K562 (cell line): Measurements from ENCODE around the gene ZNF503. TPM values are rescaled to one million over a fixed set of nuclear protein-coding genes. Genes with fewer than 3 reads are reported as not detected.

Source experiments
- ATAC-seq: fragments of 200-7000 bp; cut with Tn5 transposase; 3 replicates; pipeline ENCODE4 v1.9.1; 2020; ENCODE audit warnings: moderate library complexity
- BruUV-seq: library from RNA; stranded (reverse); fragments of 400-500 nt; replicated peaks from 2 replicates; lab custom pipeline; 2021; lab: Mats Ljungman, UMichigan
- CTCF ChIA-PET: fragments of 300-600 bp; formaldehyde crosslinking; extraction: SDS; loops from one replicate; lab custom pipeline; 2021; ENCODE audit warnings: low intra/inter-chr PET ratio; lab: Yijun Ruan, JAX
- POLR2A ChIA-PET: fragments of 300-600, 350-650 bp; sonication (Branson Sonifier 250); formaldehyde crosslinking; extraction: SDS; loops from one replicate; lab custom pipeline; 2021; ENCODE audit warnings: antibody characterized with exemption, inconsistent platforms; lab: Yijun Ruan, JAX
- DNase-seq, 4 experiments: peaks; one replicate each; pipeline versions ENCODE4 v3.0.0 to v3.0.0-alpha.2; 2011 to 2018; ENCODE audit warnings: low spot score in 3 of 4, mixed read lengths in 3 of 4; ENCODE audit errors: extremely low read depth in 1 of 4
- FAIRE-seq: peaks from 2 replicates; lab custom pipeline; 2011; peaks lifted over from hg19 to GRCh38; lab: Jason Lieb, UNC
- H2AFZ ChIP-seq: 2 replicates; pipeline ENCODE4 v1.6.0; 2011; ENCODE audit warnings: low read depth, low read length, control low read depth, inconsistent platforms
- H3K27ac ChIP-seq: fragments of 200-600 bp; 3 replicates; pipeline ENCODE4 v1.8.0; 2011; ENCODE audit warnings: low read depth, mild to moderate bottlenecking, control low read depth, inconsistent platforms, low read length, moderate library complexity, mixed read lengths; ENCODE audit errors: extremely low read depth
- H3K27me3 ChIP-seq, 2 experiments: fragments of 300-600 bp in 1 of 2; 2 replicates in 1 of 2; 3 replicates in 1 of 2; pipeline versions ENCODE4 v1.6.0 to v1.8.0; 2011; ENCODE audit warnings: inconsistent platforms in 2 of 2, low read length in 2 of 2, mild to moderate bottlenecking in 1 of 2, mixed read lengths in 1 of 2, moderate library complexity in 1 of 2; ENCODE audit not compliant: control insufficient read depth in 2 of 2, insufficient read depth in 2 of 2
- H3K36me3 ChIP-seq: fragments of 300-600 bp; 3 replicates; pipeline ENCODE4 v1.8.0; 2011; ENCODE audit warnings: mild to moderate bottlenecking, low read length, inconsistent platforms; ENCODE audit not compliant: control insufficient read depth, insufficient read depth
- H3K4me1 ChIP-seq, 2 experiments: fragments of 200-600 bp in 1 of 2; replicated peaks in 1 of 2; 2 replicates in 1 of 2; 3 replicates in 1 of 2; pipeline versions ENCODE4 v1.5.1 to v1.8.0; 2011; ENCODE audit warnings: inconsistent platforms in 2 of 2, low read length in 2 of 2, mild to moderate bottlenecking in 1 of 2, mixed read lengths in 1 of 2, moderate library complexity in 1 of 2; ENCODE audit not compliant: control insufficient read depth in 2 of 2, insufficient read depth in 2 of 2
- H3K4me2 ChIP-seq: 2 replicates; pipeline ENCODE4 v1.6.1; 2011; ENCODE audit warnings: low read length, control low read depth, inconsistent platforms, mixed read lengths; ENCODE audit not compliant: insufficient read depth
- H3K4me3 ChIP-seq: fragments of 200-600 bp; sonication (generic), shearing (Covaris generic); 2 replicates; pipeline ENCODE4 v1.5.1; 2016; ENCODE audit warnings: control low read depth, inconsistent platforms
- H3K79me2 ChIP-seq: fragments of 200-600 bp; 3 replicates; pipeline ENCODE4 v1.8.0; 2011; ENCODE audit warnings: low read length, inconsistent platforms; ENCODE audit not compliant: control insufficient read depth, insufficient read depth
- H3K9ac ChIP-seq, 2 experiments: 2 replicates each; pipeline versions ENCODE4 v1.6.0 to v1.6.1; 2011; ENCODE audit warnings: low read depth in 2 of 2, low read length in 2 of 2, control low read depth in 1 of 2, inconsistent platforms in 1 of 2, mild to moderate bottlenecking in 1 of 2, mixed read lengths in 1 of 2; ENCODE audit not compliant: insufficient read depth in 1 of 2
- H3K9me1 ChIP-seq: one replicate; pipeline ENCODE4 v1.6.0; 2011; ENCODE audit warnings: inconsistent platforms, mild to moderate bottlenecking, low read length, moderate library complexity; ENCODE audit not compliant: control insufficient read depth, insufficient read depth
- H3K9me3 ChIP-seq: replicated peaks from 2 replicates; pipeline ENCODE4 v1.5.1; 2011; ENCODE audit warnings: low read depth, low read length, inconsistent platforms; ENCODE audit not compliant: control insufficient read depth, insufficient read depth
- H4K20me1 ChIP-seq: replicated peaks from 2 replicates; pipeline ENCODE4 v1.6.1; 2011; ENCODE audit warnings: low read length, inconsistent platforms, mixed read lengths; ENCODE audit not compliant: control insufficient read depth, insufficient read depth
- ELF2 ChIP-seq: fragments of 250-450 bp; sonication (Bioruptor Pico); IDR thresholded peaks from 2 replicates; pipeline ENCODE4 v1.5.0; 2021; ENCODE audit warnings: mild to moderate bottlenecking
- FOSL1 ChIP-seq: fragments of 200-800 bp; sonication (Bioruptor generic); conservative IDR thresholded peaks from 2 replicates; pipeline ENCODE4 v1.6.1; 2016; ENCODE audit warnings: missing genetic modification characterization, missing compliant biosample characterization
- JUND ChIP-seq, 2 experiments: IDR thresholded peaks; 2 replicates in 1 of 2; 3 replicates in 1 of 2; pipeline ENCODE4 v1.6.1; 2011; ENCODE audit warnings: borderline replicate concordance in 2 of 2, low read depth in 2 of 2, low read length in 2 of 2, improper control_type of control experiment in 1 of 2, missing biosample characterization in 1 of 2, missing genetic modification characterization in 1 of 2, missing genetic modification reagents in 1 of 2
- SLC30A9 ChIP-seq: fragments of 250-450 bp; sonication (Bioruptor Pico); IDR thresholded peaks from 2 replicates; pipeline ENCODE4 v1.8.0; 2022; ENCODE audit warnings: mild to moderate bottlenecking, moderate library complexity
- WGBS: fragments of 100-300 bp; shearing (Covaris generic); methylation state at CpG from one replicate; pipeline ENCODE4 v1.1.6; 2016; ENCODE audit warnings: low coverage, mixed read lengths; ENCODE audit not compliant: insufficient coverage; ENCODE audit errors: missing lambda C conversion rate; 5-methylcytosine and 5-hydroxymethylcytosine counted together
- in situ Hi-C: fragments of 300-500 bp; cut with MboI; formaldehyde crosslinking; loops from 4 replicates; pipeline ENCODE4 v1.15.0; 2018; ENCODE audit warnings: inconsistent platforms, mixed read lengths
- intact Hi-C: fragments of 100-400 bp; cut with micrococcal nuclease; formaldehyde crosslinking; loops from 2 replicates; pipeline ENCODE4 v1.14.2; 2022
- polyA plus RNA-seq, 8 experiments: library from polyadenylated mRNA; depleted of rRNA in 4 of 8; stranded (reverse) in 5 of 8; unstranded in 3 of 8; fragments of >200 nt; fragmentation: Nextera tagmentation in 2 of 8; fragmentation: Illumina TruSeq in 1 of 8; extraction: Ambion mirVana in 2 of 8; extraction: Trizol in 1 of 8; gene quantifications; 2 replicates each; pipeline versions ENCODE4 v1.2.1 to v1.2.3, GENCODE V29; 2011 to 2014; ENCODE audit warnings: inconsistent platforms in 1 of 8, missing spikeins in 1 of 8
- total RNA-seq, 7 experiments: library from RNA; depleted of rRNA in 6 of 7; stranded (reverse); fragments of >200 nt in 6 of 7; fragmentation: Illumina TruSeq in 2 of 7; extraction: Trizol in 2 of 7; gene quantifications; 2 replicates each; pipeline versions ENCODE4 v1.2.1 to v1.2.3, GENCODE V29; 2011 to 2021; ENCODE audit warnings: low replicate concordance in 1 of 7
- TF ChIP-seq, protein P1 (sequence below), 2 experiments: fragments of 450-650 bp in 1 of 2; sonication (generic) in 1 of 2; formaldehyde crosslinking in 1 of 2; IDR thresholded peaks in 1 of 2; conservative IDR thresholded peaks in 1 of 2; 2 replicates each; pipeline versions ENCODE4 v1.6.1 to v1.8.1; 2016 to 2023; ENCODE audit warnings: mild to moderate bottlenecking in 2 of 2, moderate library complexity in 2 of 2, inconsistent platforms in 1 of 2, missing genetic modification reagents in 1 of 2

ZNF503 gene
- total and polyA plus RNA-seq, 9 of the 15 experiments (the other 6 are each of a cell fraction or from before 2014, with no cell fraction given): not detected

- TF ChIP-seq SLC30A9 (CRISPR knock-in tag): no peak
- Histone ChIP-seq H3K4me1 (peaks cover 6 to 10% of the 10 kb centered on the region in 2 experiments; a peak in 4 of 5 replicates), H3K79me2 (no peaks in the 10 kb centered on the region), H3K27me3 (peaks cover 17 to 40% of the 10 kb centered on the region in 2 experiments), H3K9me1 (no peaks in the 10 kb centered on the region), H3K4me2 (no peak overlapping the region), H2AFZ (no peak overlapping the region), H3K27ac (no peak overlapping the region), H3K4me3 (no peak overlapping the region), H3K9me3 (no peaks in the 10 kb centered on the region), H4K20me1 (no peaks in the 10 kb centered on the region), H3K9ac (no peak overlapping the region), H3K36me3 (no peaks in the 10 kb centered on the region)
- ATAC-seq: no peak
- in situ Hi-C loops: no loop called here
- intact Hi-C loops: no loop called here
- no TSS peak for BruUV-seq
- ChIA-PET POLR2A (interaction anchor here (1.0 kb wide), 1 partner anchor 13 kb away, joined by 3 read pairs; no protein-coding TSS in a partner anchor), CTCF (no interaction called here)
- no peak for FAIRE-seq
- DNase-seq: no peak
- WGBS: 0% methylated on average over 2 of the region's 2 CpGs
These were observed 33.7 kb upstream of the ZNF503 start for GRCh38 chr10:75435291-75435690.

- no peak for FAIRE-seq
These were observed 32.7 kb upstream of the ZNF503 start for GRCh38 chr10:75434291-75434690.

More at GRCh38 chr10:75434291-75434690, 32.7 kb upstream of the ZNF503 start:
- ChIA-PET POLR2A (interaction anchor here (0.5 to 1.0 kb wide), 3 partner anchors 8 to 644 kb away, joined by 3 to 4 read pairs (median 3); no protein-coding TSS in a partner anchor), CTCF (no interaction called here)
- H3K79me2 ChIP-seq: no peaks in the 10 kb centered on the region
- H3K4me3 ChIP-seq: no peak overlapping the region
- H2AFZ ChIP-seq: no peak overlapping the region
- H3K27ac ChIP-seq: no peak overlapping the region
- intact Hi-C loops (no loop called here), in situ Hi-C loops (no loop called here)
- no peaks in the 10 kb centered on the region for H3K36me3 ChIP-seq
- WGBS: under 1% methylated on average over 8 of the region's 8 CpGs
- no peak overlapping the region for H3K4me2 ChIP-seq
- TF ChIP-seq JUND (IDR thresholded peaks at IDR 0.05; ENCODE audit: borderline replicate concordance, low read depth, low read length): 0 out of 2 replicates have a peak, but pooled peaks have one; percentile 21
- peak; percentile 17; the same call in 1 of the 3 replicates for TF ChIP-seq JUND (tag; IDR thresholded peaks at IDR 0.05; ENCODE audit: borderline replicate concordance, low read depth, low read length)
- no peak for TF ChIP-seq ELF2
- TF ChIP-seq, protein P1, sequence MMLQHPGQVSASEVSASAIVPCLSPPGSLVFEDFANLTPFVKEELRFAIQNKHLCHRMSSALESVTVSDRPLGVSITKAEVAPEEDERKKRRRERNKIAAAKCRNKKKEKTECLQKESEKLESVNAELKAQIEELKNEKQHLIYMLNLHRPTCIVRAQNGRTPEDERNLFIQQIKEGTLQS (IDR thresholded peaks at IDR 0.05): peak; percentile 20; the same call in 1 of the 2 replicates
- TF ChIP-seq, protein P1 (CRISPR knock-in tag; conservative IDR thresholded peaks at IDR 0.05): no peak
- TF ChIP-seq FOSL1 (tag): peak; percentile 55
- no peaks in the 10 kb centered on the region for H3K9me3 ChIP-seq
- peaks cover 6 to 14% of the 10 kb centered on the region in 2 experiments; a peak in 4 of 5 replicates for H3K4me1 ChIP-seq
- DNase-seq (no peak), ATAC-seq (no peak)
- H3K9ac ChIP-seq: no peak overlapping the region
- no TSS peak for BruUV-seq
- no peaks in the 10 kb centered on the region for H3K9me1 ChIP-seq
- H4K20me1 ChIP-seq: no peaks in the 10 kb centered on the region
- peaks cover 17 to 44% of the 10 kb centered on the region in 2 experiments for H3K27me3 ChIP-seq
